SK-N-SH treated with all-trans-retinoic acid at 6 μM for 48 hours (cell line): ENCODE results near the gene CARD10.

Source experiments
- ARNTL ChIP-seq: fragments of 450-650 bp; formaldehyde crosslinking; IDR thresholded peaks from 2 replicates; pipeline ENCODE4 v1.5.0; 2020; ENCODE audit warnings: low read depth, mild to moderate bottlenecking, moderate library complexity, borderline replicate concordance
- BACH2 ChIP-seq: fragments of 250-450 bp; sonication (Bioruptor Pico); IDR thresholded peaks from 2 replicates; pipeline ENCODE4 v1.9.0; 2021; ENCODE audit warnings: mild to moderate bottlenecking, borderline replicate concordance
- CREB5 ChIP-seq: fragments of 250-450 bp; sonication (Bioruptor Pico); IDR thresholded peaks from 2 replicates; pipeline ENCODE4 v1.5.1; 2020; ENCODE audit warnings: low read depth, mild to moderate bottlenecking, moderate library complexity
- ESRRG ChIP-seq: fragments of 250-450 bp; sonication (Bioruptor Pico); IDR thresholded peaks from 2 replicates; pipeline ENCODE4 v1.6.1; 2021; ENCODE audit warnings: mild to moderate bottlenecking
- ISL1 ChIP-seq: fragments of 250-450 bp; sonication (Bioruptor Pico); IDR thresholded peaks from 2 replicates; pipeline ENCODE4 v2.1.2; 2022; ENCODE audit warnings: mild to moderate bottlenecking, moderate library complexity
- PATZ1 ChIP-seq: fragments of 250-450 bp; sonication (Bioruptor Pico); IDR thresholded peaks from 2 replicates; pipeline ENCODE4 v1.8.0; 2020; ENCODE audit warnings: mild to moderate bottlenecking, moderate library complexity, borderline replicate concordance
- PPARA ChIP-seq: fragments of 250-450 bp; sonication (Bioruptor Pico); IDR thresholded peaks from 2 replicates; pipeline ENCODE4 v1.5.0; 2020; ENCODE audit warnings: mild to moderate bottlenecking, borderline replicate concordance
- RARB ChIP-seq: fragments of 250-450 bp; sonication (Bioruptor Pico); IDR thresholded peaks from 2 replicates; pipeline ENCODE4 v1.8.0; 2021; ENCODE audit warnings: mild to moderate bottlenecking, moderate library complexity
- TCF4 ChIP-seq: fragments of 250-450 bp; sonication (Bioruptor Pico); IDR thresholded peaks from 2 replicates; pipeline ENCODE4 v1.8.0; 2021; ENCODE audit warnings: mild to moderate bottlenecking, moderate library complexity, borderline replicate concordance
- TOX ChIP-seq: fragments of 250-450 bp; sonication (Bioruptor Pico); IDR thresholded peaks from 2 replicates; pipeline ENCODE4 v1.8.0; 2021; ENCODE audit warnings: mild to moderate bottlenecking, moderate library complexity, borderline replicate concordance
- TSHZ2 ChIP-seq: fragments of 250-450 bp; sonication (Bioruptor Pico); IDR thresholded peaks from 2 replicates; pipeline ENCODE4 v1.5.0; 2020; ENCODE audit warnings: mild to moderate bottlenecking, moderate library complexity
- ZFP30 ChIP-seq: fragments of 450-650 bp; formaldehyde crosslinking; IDR thresholded peaks from 2 replicates; pipeline ENCODE4 v1.5.0; 2022; ENCODE audit warnings: mild to moderate bottlenecking, moderate library complexity

GRCh38 chr22:37488337-37489135 lies 30.7 kb downstream of the CARD10 start:
- TF ChIP-seq CREB5 (CRISPR knock-in tag) (no peak), TOX (CRISPR knock-in tag) (no peak), ISL1 (CRISPR knock-in tag) (no peak), PATZ1 (CRISPR knock-in tag) (no peak), TSHZ2 (no peak), TCF4 (no peak), ZFP30 (CRISPR knock-in tag) (no peak), ESRRG (no peak), PPARA (no peak), RARB (CRISPR knock-in tag) (no peak), ARNTL (CRISPR knock-in tag) (no peak), BACH2 (no peak)
